Astrocyte (in vitro differentiated cells and primary cell): ENCODE measurements around the gene B4GALT7.
"Not testable (repeated sequence)": the region's sequence is repeated elsewhere in the genome, so short reads cannot be mapped to it uniquely, and the experiment has no call there.

Source experiments
- EZH2 ChIP-seq: IDR thresholded peaks from 2 replicates; pipeline ENCODE4 v1.6.1; 2012; ENCODE audit warnings: mild to moderate bottlenecking, low read length, inconsistent platforms; ENCODE audit not compliant: insufficient read depth
- TF ChIP-seq, protein P1 (sequence below): IDR thresholded peaks from 2 replicates; pipeline ENCODE4 v1.5.1; 2011; ENCODE audit warnings: low read depth, mild to moderate bottlenecking, inconsistent platforms, low read length, moderate library complexity; ENCODE audit not compliant: insufficient read depth

DNA sequence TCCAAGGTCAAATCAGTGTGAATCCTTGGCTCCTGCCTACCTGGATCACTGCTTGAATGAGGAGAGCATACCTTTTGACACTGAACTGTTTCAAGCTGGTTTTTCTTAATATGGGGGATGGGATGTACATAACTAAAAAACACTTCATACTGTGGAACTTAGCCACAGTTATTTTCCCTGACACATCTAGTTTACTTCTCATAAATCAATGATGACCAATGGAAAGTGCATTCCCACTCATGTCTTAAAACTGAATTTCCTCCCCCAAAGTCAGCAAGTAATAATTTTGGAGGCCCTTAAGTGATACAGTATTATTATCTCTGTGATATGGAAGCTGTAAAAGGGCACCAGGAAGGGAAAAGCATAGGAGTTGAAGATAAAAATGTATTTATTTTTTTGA is 30.3 kb downstream of the B4GALT7 start:
- TF ChIP-seq EZH2, result not testable (repeated sequence)
- TF ChIP-seq, protein P1, sequence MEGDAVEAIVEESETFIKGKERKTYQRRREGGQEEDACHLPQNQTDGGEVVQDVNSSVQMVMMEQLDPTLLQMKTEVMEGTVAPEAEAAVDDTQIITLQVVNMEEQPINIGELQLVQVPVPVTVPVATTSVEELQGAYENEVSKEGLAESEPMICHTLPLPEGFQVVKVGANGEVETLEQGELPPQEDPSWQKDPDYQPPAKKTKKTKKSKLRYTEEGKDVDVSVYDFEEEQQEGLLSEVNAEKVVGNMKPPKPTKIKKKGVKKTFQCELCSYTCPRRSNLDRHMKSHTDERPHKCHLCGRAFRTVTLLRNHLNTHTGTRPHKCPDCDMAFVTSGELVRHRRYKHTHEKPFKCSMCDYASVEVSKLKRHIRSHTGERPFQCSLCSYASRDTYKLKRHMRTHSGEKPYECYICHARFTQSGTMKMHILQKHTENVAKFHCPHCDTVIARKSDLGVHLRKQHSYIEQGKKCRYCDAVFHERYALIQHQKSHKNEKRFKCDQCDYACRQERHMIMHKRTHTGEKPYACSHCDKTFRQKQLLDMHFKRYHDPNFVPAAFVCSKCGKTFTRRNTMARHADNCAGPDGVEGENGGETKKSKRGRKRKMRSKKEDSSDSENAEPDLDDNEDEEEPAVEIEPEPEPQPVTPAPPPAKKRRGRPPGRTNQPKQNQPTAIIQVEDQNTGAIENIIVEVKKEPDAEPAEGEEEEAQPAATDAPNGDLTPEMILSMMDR, result not testable (repeated sequence)
